GM18511 (cell line): ENCODE data around the gene KLHL41.
"Not testable (repeated sequence)": the region's sequence is repeated elsewhere in the genome, so short reads cannot be mapped to it uniquely, and the experiment has no call there.

Experiments
- ATAC-seq: cut with Tn5 transposase; IDR thresholded peaks from one replicate; pipeline ENCODE4 v1.9.1; 2021; ENCODE audit warnings: mild to moderate bottlenecking, moderate library complexity; ENCODE audit not compliant: unreplicated experiment

The KLHL41 gene

GRCh38 chr2:169509955-169510354 is 453 bp downstream of the KLHL41 start:
- no peak for ATAC-seq

- no peak for ATAC-seq
Observed at GRCh38 chr2:169510496-169510895, 994 bp downstream of the KLHL41 start.

GRCh38 chr2:169511818-169512217 is 2.3 kb downstream of the KLHL41 start:
- ATAC-seq: no peak

- ATAC-seq: no peak
Observed at GRCh38 chr2:169512525-169512924, 3.0 kb downstream of the KLHL41 start.

GRCh38 chr2:169513094-169513493 is 3.6 kb downstream of the KLHL41 start:
- ATAC-seq: no peak

- ATAC-seq: no peak
Observed at GRCh38 chr2:169513926-169514325, 4.4 kb downstream of the KLHL41 start.

- ATAC-seq: not testable (repeated sequence)
Observed at GRCh38 chr2:169514758-169515157, 5.3 kb downstream of the KLHL41 start.

- not testable (repeated sequence) for ATAC-seq
Observed at GRCh38 chr2:169516488-169516995, 7.0 kb downstream of the KLHL41 start.

- ATAC-seq: no peak
Observed at GRCh38 chr2:169520896-169521295, 11.4 kb downstream of the KLHL41 start.

- ATAC-seq: no peak
Observed at GRCh38 chr2:169523681-169524080, 14.2 kb downstream of the KLHL41 start.

- no peak for ATAC-seq
Observed at GRCh38 chr2:169525434-169525833, 15.9 kb downstream of the KLHL41 start.

GRCh38 chr2:169526451-169526850 is 16.9 kb downstream of the KLHL41 start:
- ATAC-seq: no peak

GRCh38 chr2:169528271-169528701 is 18.8 kb downstream of the KLHL41 start:
- peak; percentile 96 for ATAC-seq

- not testable (repeated sequence) for ATAC-seq
Observed at GRCh38 chr2:169539460-169539859, 30.0 kb downstream of the KLHL41 start.

- no peak for ATAC-seq
Observed at GRCh38 chr2:169540146-169540545, 30.6 kb downstream of the KLHL41 start.

GRCh38 chr2:169542433-169542832 is 32.9 kb downstream of the KLHL41 start:
- no peak for ATAC-seq

GRCh38 chr2:169546756-169547155 is 37.3 kb downstream of the KLHL41 start:
- ATAC-seq: no peak

GRCh38 chr2:169561364-169561763 is 51.9 kb downstream of the KLHL41 start:
- no peak for ATAC-seq

- ATAC-seq: not testable (repeated sequence)
Observed at GRCh38 chr2:169562084-169562483, 52.6 kb downstream of the KLHL41 start.

GRCh38 chr2:169562519-169562918 is 53.0 kb downstream of the KLHL41 start:
- no peak for ATAC-seq

- no peak for ATAC-seq
Observed at GRCh38 chr2:169565686-169566085, 56.2 kb downstream of the KLHL41 start.

- no peak for ATAC-seq
Observed at GRCh38 chr2:169569948-169570347, 60.4 kb downstream of the KLHL41 start.

GRCh38 chr2:169570752-169571151 is 61.2 kb downstream of the KLHL41 start:
- ATAC-seq: not testable (repeated sequence)
